ENCODE data around the gene FBLN7. TPM values are rescaled to one million over a fixed set of nuclear protein-coding genes. Genes with fewer than 3 reads are reported as not detected.

Gene FBLN7
- total RNA-seq, 2 donors from 2014 or later, result 14.6 to 15.4 TPM

- no peak for DNase-seq (ENCODE audit: low spot score)
- intact Hi-C loops (cut with DNase I), result no loop called here
These were observed 35.6 kb downstream of the FBLN7 start for GRCh38 chr2:112173646-112174319.

DNA sequence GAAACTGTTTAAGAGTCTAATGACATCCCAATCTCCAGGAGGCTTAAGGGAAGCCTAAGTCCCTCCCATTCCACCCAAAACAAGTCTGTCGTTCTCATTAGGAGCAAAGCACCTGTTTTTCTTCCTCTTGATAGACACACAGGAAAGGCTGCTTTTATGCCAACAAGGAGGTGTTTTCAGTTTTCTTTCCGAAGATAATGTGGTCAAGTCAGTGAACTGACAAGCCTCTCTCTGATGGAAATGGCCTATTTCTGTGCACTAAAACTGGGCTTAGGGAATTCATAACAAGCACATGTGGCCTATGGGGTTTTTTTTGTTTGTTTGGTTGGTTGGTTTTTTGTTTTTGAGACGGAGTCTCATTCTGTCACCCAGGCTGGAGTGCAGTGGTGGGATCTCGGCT lies 36.2 kb downstream of the FBLN7 start:
- intact Hi-C loops (cut with DNase I), result no loop called here
- DNase-seq (ENCODE audit: low spot score), result no peak

- intact Hi-C loops (cut with DNase I), result no loop called here
- DNase-seq (ENCODE audit: low spot score), result no peak
These were observed 37.1 kb downstream of the FBLN7 start for GRCh38 chr2:112175333-112175732.

GRCh38 chr2:112175958-112176573 lies 37.9 kb downstream of the FBLN7 start:
- intact Hi-C loops (cut with DNase I), result no loop called here
- DNase-seq (ENCODE audit: low spot score), result no peak

DNA sequence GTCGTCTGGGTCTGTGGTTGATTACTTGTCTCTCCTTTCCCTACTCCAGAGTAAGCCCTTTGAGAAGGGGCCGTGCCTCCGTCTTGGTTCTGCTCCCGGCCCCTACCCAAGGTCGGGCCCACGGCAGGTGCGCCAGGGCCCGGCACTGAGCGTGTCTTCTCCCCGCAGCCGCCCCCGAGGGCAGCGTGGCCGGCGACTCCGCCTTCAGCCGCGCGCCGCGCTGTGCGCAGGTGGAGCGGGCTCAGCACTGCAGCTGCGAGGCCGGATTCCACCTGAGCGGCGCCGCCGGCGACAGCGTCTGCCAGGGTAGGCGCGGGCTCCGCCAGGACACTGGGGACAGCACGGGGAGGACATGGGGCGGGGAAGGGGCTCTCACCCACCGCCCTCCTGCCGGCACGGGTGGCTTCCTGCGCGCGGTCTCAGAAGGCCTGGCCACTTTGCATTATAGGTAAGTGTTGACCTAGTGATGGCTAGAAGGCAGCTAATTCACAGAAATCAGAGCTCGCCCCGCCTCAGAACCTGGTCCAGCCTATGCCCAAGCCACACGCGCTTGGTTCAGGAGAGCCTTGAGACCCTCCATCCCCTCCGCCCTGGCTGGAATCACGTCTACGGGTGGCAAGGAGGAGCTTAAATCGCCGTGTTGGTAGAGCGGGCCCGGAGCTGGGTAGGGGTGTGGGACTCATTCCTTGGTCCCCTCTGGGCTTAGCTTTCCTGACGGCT lies 43.5 kb downstream of the FBLN7 start:
- DNase-seq (ENCODE audit: low spot score), result no peak
- intact Hi-C loops (cut with DNase I), result loop anchor here in 1 of 2 donors (1.0 kb wide), 1 partner anchor 45 kb away; no protein-coding TSS in a partner anchor

DNA sequence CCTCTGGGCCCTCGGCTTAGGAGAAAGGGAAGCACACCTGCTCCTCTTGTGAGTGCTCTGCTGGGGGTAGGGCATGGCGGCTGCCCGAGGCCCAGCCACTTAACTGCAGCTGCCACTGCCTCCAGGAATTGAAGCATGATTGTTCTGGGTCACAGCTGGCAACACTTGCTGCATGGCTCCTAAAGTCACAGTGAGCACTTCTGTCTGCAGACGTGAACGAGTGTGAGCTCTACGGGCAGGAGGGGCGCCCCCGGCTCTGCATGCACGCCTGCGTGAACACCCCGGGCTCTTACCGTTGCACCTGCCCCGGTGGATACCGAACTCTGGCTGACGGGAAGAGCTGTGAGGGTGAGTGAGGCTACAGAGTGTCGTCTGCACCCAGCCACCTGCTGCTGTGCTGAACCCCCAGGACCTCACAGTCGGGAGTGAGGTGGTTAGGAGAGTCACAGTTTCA lies 44.4 kb downstream of the FBLN7 start:
- no peak for DNase-seq (ENCODE audit: low spot score)
- intact Hi-C loops (cut with DNase I), result loop anchor here in 1 of 2 donors (1.0 kb wide), 1 partner anchor 46 kb away; no protein-coding TSS in a partner anchor

- no peak for DNase-seq (ENCODE audit: low spot score)
- intact Hi-C loops (cut with DNase I), result no loop called here
These were observed 45.3 kb downstream of the FBLN7 start for GRCh38 chr2:112183327-112184025.

DNA sequence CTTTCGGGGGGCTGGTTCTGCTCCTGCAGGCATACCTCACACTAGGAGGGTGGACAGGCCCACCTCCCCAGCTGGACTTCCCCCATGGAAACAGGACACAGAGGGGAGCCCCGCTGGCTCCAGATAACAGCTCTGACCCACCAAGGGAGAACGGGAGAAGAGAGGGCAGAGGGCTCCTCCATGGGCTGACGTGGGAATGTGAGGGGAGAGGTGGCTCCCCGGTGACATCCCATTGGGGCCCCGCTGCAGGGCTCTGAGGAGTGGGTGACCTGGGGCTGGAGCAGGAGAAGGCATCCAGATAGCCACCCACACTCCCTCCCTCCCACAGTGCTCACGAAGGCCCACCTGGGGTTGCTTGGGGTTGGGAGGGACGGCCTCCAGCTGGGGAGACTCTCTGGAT lies 45.9 kb downstream of the FBLN7 start:
- DNase-seq (ENCODE audit: low spot score), result no peak
- intact Hi-C loops (cut with DNase I), result no loop called here

DNA sequence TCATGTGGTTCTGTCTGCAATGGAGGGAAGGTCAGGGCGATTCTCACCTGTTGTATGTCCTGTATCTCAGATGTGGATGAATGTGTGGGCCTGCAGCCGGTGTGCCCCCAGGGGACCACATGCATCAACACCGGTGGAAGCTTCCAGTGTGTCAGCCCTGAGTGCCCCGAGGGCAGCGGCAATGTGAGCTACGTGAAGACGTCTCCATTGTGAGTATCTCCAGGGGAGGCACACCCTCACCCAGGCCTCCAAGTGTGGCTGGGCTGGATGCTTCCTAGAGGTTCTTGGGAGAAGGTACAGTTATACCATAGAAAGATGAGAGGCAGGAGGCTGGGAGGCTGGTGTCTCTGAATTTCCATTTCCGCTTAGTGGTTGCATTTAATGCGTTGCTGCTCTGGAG lies 46.9 kb downstream of the FBLN7 start:
- intact Hi-C loops (cut with DNase I), result no loop called here
- DNase-seq (ENCODE audit: low spot score), result no peak

- intact Hi-C loops (cut with DNase I), result no loop called here
- no peak for DNase-seq (ENCODE audit: low spot score)
These were observed 49.0 kb downstream of the FBLN7 start for GRCh38 chr2:112187046-112187715.

DNA sequence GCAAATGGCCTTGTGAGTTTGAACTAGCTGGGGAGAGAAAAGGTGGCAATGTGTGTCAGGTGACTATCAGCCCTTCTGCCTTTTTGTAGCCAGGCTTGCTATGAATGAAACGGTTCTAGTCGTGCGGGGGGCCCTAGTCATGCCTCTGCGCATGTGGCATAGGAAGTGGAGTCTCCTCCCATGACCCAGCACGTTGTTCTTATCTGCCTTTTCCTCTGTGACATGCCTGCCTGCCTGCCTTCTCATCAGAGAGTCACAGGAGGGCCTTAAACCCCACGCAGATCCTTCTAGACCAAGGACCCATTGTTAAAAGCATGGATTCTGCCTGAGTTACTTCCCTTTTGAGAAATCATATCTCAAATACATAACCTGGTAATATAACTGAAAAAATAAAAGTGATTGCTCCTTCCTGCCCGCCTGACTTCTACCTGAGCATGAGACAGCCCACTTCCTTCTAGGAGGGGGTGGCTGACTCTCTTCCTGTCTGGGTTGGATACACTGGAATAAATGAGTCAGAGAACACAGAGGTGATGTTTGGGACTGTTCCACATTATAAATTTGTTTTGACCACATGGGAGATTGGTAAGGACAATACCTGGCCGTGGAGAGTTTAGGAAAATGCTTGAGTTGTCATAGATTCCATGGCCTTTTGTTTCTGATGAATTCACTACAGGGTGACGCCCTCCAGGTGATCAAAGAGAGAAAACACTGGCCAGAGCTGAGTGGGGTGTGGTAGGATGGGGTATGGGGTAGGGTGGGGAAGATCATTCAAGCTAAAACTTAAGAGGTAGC lies 49.8 kb downstream of the FBLN7 start:
- DNase-seq (ENCODE audit: low spot score), result no peak
- intact Hi-C loops (cut with DNase I), result no loop called here

DNA sequence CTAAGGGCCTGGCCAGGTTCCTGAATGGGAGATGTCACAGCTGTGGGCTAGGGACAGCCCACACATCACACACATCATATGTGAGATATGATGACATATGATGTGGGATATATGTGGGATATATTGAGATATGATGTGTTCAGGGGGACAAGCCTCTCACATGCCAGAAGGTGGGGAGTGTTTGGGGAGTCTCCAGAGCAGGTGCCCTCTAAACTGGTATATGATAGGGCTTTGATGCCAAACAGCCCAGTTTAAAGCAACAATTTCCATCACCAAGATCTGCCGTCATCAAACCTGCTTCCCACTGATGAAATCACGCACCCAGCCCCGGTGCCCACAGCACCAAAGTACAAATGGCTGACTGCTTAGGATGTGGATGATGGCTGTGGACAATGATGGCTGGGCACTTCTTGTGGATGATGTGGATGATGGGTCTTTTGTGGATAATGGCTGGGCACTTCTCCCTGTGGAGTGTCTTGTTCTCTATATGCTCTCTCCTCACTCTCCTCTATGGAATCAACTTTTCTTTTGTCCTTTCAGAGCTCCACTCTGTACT lies 50.9 kb downstream of the FBLN7 start:
- intact Hi-C loops (cut with DNase I), result no loop called here
- no peak for DNase-seq (ENCODE audit: low spot score)

DNA sequence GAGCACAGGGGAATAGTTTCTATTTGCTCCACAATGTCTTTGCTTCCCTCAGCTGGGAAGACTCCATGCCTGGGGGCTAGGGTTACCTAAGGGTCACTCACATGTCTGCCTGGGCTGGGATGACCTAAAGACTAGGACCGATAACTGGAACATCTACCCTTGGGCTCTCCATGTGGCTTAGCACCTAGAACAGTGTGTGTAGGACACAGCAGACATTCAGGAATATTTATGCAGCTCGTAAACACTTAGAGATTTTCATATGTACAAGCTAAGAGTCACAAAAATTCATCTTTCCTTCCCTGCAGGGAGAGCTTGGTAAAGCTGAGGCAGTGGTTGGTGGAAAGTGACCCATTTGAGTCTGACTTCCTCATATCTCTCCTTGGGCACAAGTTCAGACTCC lies 55.8 kb downstream of the FBLN7 start:
- no peak for DNase-seq (ENCODE audit: low spot score)
- intact Hi-C loops (cut with DNase I), result no loop called here

DNA sequence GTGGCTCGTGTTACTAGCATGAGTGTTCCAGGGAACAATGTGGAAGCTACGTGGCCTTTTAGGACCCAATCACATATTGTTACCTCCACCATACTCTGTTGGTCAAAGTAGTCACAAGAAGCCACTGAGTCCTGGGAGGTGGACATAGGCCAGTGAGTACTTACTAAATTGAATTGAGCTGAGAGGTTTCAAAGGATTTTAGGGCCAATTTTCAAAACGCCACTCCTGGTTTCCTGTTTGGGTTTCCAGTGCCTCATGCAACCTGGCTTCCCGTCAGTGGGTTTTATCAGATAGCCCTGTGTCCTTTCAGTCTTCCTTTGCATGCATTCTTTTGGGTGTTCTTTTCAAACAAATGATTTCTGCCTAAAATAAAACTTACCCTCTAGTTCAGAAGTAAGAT lies 56.3 kb downstream of the FBLN7 start:
- DNase-seq (ENCODE audit: low spot score), result no peak
- intact Hi-C loops (cut with DNase I), result no loop called here

DNA sequence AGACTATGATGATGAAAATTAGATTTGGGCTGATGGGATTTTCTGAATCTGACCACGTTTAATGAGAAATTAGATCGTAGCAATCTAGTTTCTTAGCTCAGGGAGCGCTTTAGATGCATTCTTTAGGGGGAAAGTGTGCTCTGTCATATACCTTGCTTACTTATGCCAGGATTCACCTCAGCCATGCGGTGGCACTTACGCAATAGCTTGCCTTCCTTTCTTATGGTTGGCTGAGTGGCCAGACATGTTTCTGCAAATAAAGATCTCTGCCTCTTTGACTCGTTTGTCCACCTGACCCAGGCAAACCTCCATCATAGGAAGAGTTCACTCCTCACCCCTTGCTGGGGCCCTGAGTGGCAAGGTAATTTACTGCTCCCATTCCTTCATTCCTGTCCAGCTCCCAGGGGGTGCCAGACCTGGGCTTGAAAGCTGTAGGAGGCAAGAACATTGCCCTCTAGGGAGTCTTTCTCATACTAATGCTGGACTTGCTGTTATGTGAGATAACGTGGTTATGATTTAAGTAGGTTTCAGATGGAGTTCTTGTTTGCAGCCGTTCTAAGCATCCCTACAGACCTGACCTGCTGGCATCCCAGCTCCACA lies 57.1 kb downstream of the FBLN7 start:
- no peak for DNase-seq (ENCODE audit: low spot score)
- intact Hi-C loops (cut with DNase I), result no loop called here

GRCh38 chr2:112195950-112196349 lies 57.8 kb downstream of the FBLN7 start:
- DNase-seq (ENCODE audit: low spot score), result no peak
- intact Hi-C loops (cut with DNase I), result no loop called here

DNA sequence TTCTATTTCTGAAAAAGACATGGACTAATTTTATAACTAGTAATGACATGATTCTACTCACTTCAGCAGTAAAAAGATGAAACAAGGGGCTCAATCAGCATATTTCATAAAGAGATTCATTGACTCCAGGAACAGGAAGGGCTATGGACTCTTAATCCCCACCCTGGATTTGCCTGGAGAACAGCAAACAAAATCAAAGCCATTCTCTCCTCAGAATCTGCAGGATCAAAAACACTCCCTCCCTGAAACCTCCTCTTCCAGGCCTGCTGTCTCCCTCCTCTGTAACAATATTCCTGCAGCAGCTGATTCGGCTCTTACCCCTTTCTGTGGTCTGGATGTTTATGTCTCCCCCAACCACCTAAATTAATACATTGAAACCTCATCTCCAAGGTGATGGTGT lies 59.7 kb downstream of the FBLN7 start:
- intact Hi-C loops (cut with DNase I), result no loop called here
- no peak for DNase-seq (ENCODE audit: low spot score)

GRCh38 chr2:112198780-112199179 lies 60.6 kb downstream of the FBLN7 start:
- no peak for DNase-seq (ENCODE audit: low spot score)
- intact Hi-C loops (cut with DNase I), result no loop called here

Measured in posterior vena cava (tissue), 2 donors.